AG20443 (cell line): Measurements from ENCODE around the gene PASK.
"Not testable (repeated sequence)": the region's sequence is repeated elsewhere in the genome, so short reads cannot be mapped to it uniquely, and the experiment has no call there.

Experiments used
- DNase-seq: peaks from one replicate; pipeline ENCODE4 v3.0.0; 2012; ENCODE audit warnings: low spot score, mixed read lengths

Gene PASK

DNA sequence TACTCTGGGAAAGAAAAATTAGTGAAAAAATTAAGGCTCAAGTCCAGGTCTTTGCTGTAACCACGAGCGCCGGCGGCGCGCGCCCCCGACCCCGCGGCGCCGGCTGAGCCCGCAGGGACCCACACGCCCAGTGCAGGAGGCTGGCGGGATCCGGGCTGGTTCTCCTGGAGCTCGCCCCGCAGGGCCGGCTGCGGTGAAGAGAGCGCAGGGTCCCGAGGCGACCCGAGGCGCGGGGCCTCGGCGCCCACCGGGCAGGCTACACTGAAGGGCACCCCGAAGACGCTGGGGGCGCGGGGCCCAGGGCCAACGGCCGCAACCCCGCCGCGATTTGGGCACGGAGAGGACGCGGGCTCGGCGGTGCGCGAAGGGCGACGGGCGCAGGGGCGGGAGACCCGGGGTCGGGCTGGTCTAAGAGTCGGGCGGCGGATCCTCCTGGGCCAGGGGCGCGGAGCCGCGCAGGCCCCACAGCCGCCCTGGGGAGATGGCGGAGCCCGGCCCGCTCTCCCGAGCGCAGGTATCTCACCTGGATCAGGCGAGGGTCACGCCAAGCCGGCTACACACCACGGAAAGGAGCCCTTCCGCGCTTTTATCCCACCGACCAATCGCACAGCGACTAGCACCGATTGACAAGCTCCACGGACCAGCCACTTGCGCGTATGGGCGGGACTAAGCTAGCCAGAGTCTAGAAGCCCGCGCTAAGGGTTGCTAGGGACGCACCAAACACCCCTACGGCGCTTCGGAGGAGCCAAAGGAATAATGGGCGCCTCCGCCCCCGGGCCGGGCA is at the start of gene PASK:
PASK (minus strand) TSS at position 582 of the 784 bp plus-strand sequence. CDS start 6,440 bp downstream, outside the sequence.
- peak; percentile 94 for DNase-seq

- no peak for DNase-seq
Observed at GRCh38 chr2:241198381-241199279, 49.4 kb upstream of the PASK start.

- no peak for DNase-seq
Observed at GRCh38 chr2:241197947-241198346, 48.7 kb upstream of the PASK start.

DNA sequence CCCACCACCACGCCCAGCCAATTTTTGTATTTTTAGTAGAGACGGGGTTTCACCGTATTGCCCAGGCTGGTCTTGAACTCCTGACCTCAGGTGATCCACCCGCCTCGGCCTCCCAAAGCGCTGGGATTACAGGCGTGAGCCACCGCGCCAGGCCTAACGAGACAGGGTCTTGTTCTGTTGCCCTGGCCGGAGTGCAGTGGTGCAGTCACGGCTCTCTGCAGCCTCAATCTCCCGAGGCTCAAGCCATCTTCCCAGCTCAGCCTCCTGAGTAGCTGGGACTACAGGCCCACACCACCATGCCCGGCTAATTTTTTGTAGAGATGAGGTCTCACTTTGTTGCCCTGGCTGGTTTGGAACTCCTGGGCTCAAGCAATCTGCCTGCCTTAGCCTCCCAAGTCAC is 48.0 kb upstream of the PASK start:
- not testable (repeated sequence) for DNase-seq

GRCh38 chr2:241195506-241196130 is 46.3 kb upstream of the PASK start:
- no peak for DNase-seq

- no peak for DNase-seq
Observed at GRCh38 chr2:241194811-241195210, 45.5 kb upstream of the PASK start.

DNA sequence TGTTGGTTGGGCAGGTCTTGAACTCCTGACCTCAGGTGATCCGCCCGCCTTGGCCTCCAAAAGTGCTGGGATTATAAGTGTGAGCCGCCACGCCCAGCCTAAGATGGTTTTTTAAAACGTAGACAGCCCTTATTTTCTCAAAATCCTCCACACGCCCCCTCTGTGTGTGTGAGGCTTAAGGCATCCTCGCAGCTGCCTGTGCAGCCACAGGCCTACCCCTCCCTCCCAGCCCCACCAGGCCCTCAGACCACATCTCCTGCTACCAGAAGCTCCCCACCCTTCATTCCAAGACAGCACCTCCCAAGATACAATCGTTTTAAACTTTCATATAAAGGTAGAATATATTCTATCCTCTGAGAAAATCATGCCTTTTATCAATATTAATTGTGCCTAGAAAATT is 44.0 kb upstream of the PASK start:
- no peak for DNase-seq

GRCh38 chr2:241191081-241191480 is 41.8 kb upstream of the PASK start:
- DNase-seq: no peak

DNA sequence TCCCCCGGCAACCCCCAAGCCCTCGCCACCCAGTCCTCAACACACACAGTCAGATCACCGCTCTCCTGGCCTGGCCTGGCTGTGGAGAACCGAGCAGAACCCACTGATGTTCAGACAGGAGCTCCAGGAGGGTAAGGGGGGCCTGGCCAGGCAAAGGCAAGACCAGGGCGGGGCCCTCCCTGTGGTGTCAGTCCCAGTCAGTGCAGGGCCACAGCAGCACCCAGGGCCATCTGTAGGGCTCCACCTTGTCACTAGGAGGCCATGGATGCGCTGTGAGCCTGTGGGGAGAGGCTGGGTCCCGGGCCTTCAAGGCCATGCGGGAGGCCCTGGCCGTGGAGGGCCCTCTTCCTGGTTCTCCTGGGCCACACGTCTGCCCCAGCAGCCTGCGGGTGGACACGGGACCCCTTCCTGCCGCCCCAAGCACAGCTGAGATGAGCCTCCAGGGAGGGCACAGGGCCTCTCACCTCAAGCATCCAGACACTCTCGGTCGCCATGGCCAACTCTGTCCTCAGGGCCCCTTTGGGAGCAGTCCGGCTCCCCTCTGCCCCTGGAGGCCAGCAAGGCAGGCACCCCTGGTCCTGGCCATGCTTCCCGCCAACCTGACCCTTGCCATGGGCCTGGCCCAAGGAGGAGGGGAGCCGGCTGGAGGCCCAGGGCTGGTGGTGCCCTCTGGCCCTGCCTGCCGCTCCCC is 41.2 kb upstream of the PASK start:
- DNase-seq: no peak

GRCh38 chr2:241189856-241190201 is 40.6 kb upstream of the PASK start:
- DNase-seq: no peak

DNA sequence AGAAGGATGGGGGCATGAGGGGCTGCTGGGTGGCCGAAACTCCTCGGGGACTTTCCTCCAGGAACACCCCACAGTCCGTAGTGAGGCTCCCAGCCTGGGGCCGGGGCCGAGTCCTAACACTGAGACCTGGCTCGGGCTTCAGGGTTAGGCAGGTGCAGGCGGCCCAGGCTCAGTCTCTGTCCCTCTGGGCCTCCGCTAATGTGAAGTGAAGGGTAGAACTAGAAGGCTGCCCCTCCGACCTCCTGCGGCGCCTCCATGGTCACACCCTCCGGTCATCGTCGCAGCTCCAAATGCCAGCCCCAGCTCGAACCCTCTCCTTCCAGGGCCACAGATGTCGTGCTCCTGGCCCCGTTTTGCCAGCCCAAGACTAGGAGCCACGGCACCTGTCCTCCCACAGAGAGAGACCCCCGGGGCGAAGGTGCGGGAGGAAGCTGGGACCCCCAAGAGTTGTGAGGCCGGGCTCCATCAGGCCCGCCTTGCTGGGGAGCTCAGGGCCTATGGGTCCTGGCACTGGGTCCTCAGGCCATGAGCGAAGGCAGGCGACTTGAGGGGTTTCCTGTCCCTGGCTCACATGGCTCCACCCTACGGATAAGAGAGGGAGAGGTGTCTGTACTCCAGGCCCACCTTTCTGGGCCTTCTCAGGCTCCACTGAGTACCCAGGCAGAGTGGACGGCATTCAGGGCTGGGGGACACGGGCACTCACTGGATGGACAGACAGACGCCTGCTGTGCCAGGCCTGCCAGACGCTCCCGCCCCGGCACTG is 40.0 kb upstream of the PASK start:
- no peak for DNase-seq

DNA sequence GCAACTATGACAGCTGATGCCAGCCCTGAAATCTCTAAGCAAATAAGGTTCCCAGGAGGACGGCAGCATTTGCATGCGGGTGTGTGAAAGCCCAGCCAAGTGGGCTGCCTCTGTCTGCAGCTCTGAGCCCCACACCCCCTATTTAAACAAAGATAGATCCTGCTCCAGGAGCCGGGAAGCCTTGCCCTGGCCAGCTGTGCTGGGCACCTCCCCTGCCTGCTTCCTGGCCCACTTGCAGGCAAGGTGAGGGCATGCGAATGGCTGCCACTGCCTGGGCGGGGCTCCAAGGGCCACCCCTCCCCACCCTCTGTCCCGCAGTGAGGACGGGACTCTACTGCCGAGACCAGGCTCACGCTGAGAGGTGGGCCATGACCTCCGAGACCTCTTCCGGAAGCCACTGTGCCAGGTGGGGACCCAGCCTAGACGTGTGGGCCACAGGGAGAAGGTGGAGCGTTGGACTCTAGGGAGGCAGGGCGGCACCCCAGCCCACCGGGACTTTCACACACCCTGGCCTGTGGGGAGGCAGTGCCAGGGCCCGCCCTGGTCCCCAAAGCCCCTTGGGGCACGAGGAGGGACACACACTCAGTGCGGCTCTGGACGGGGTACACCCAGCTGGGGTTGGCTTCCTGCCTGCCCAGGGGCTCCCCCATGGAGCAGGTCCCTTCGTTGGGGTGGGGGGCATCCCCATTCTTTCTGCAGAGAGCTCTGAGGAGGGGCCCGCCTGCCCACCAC is 39.3 kb upstream of the PASK start, which contains the start of gene ANO7:
ANO7 (plus strand) TSS at position 317 of the 732 bp plus-strand sequence. CDS start 1,387 bp downstream, outside the sequence.
- no peak for DNase-seq

- DNase-seq: no peak
Observed at GRCh38 chr2:241187918-241188234, 38.6 kb upstream of the PASK start.

DNA sequence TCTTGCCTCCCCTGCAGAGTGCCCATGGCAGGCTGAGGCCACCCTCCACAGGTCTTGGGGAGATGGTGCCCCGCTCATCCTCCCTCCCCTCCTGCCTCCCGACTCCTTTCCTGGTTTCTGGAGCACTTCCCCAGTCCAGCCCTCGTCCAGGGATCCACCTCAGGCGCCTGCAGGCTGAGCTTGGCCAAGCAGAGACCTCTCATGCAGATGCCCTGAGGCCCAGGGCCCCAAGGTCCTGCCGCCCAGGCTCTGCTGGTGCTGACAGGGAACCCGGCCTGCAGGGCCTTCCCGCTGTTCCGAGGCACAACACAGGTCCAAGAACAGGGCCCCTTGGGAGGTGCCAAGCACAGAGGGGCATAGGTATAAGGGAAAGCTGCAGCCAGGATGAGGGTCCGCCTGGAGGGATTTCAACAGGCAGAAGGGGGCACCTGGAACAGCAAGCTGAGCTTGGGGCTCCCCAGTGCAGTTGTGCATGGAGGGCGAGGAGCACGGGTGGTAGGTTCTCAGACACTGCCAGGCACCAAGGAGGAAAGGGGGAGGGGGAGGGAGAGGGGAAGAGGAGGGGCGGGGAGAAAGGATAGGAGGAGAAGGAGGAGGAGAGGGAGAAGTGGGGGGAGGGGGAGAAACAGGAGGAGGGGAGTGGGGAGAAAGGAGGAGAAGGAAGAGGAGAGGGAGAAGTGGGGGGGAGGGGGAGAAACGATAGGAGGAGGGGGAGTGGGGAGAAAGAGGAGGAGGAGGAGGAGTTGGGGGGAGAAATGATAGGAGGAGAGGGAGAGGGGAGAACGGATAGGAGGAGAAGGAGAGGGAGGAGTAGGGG is 38.0 kb upstream of the PASK start:
- DNase-seq: no peak

DNA sequence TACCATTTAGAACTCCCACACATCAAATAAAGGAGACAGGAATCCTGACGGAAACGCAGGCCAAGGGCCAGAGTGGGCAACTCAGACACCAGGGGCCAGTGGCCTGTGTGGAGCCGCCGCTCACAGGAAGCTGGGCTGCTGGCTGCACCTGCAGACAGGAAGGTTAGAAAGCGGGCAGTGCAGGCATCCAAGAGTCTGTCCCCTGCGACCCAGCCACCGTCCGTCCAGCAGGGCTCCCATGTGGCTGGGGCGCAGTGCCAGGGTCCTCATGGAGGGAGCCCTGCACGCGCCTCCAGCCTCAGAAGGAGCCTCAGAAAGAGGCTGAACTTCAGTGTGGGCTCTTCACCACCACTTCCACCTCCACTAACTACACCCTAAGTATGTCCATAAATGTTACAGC is 36.7 kb upstream of the PASK start:
- no peak for DNase-seq

DNA sequence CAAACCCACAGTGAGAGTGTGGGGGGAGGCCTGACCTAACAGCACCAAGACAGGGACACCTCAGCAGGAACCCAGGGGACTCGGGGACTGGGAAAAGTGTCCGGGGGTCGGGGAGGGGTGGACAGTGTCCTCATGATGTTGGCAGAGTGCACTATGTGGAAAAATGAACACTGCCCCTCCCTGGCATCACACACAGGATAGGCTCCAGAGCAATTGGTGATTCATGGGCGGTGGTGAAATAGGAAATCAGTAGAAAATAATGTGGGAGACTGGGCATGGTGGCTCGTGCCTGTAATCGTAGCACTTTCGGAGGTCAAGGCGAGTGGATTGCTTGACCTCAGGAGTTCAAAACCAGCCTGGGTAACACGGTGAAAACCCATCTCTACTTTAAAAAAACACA is 35.6 kb upstream of the PASK start:
- DNase-seq: no peak

DNA sequence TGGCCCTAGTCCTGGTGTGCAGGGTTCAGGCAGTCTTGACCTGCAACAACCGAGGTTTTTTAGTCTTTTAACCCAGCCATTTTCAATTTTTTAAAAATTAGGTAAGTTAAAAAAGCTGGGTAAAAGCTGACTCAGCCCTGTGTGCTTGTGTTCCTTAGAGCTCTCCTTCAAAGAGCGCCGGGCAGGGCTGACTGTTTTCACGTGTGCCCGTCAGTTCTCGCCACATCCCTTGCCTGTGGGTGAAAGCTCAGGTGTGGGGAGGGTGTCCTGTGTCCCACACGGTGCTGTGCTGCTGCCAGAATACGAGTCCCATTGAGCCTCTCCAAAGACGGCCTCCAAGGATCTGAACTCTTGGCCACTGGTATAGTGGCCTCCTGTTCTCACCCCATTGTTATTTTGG is 33.9 kb upstream of the PASK start:
- no peak for DNase-seq

DNA sequence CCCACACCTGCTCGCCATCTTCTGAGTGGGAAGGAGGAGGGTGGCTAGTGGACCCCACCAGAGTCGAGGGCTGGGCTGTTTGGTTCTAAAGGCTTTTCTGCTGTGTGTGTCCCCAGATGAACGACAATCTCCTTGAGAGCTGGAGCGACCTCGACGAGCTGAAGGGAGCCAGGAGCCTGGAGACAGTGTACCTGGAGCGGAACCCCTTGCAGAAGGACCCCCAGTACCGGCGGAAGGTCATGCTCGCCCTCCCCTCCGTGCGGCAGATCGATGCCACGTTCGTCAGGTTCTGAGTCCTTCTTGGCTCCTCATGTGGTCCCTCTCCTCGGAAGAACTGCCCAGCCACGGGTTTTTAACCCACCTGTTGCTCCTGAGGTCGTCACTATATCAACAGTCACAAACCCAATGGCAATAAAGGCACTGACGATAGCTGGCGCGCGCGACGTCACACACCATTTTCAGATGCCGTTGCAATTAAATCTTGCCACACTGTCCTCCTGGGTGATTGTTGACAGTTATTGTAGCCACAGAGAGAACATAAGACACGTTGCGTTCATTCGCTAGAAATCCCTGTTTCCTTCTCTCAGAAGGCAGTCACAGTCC is 33.4 kb upstream of the PASK start:
- DNase-seq: no peak

DNA sequence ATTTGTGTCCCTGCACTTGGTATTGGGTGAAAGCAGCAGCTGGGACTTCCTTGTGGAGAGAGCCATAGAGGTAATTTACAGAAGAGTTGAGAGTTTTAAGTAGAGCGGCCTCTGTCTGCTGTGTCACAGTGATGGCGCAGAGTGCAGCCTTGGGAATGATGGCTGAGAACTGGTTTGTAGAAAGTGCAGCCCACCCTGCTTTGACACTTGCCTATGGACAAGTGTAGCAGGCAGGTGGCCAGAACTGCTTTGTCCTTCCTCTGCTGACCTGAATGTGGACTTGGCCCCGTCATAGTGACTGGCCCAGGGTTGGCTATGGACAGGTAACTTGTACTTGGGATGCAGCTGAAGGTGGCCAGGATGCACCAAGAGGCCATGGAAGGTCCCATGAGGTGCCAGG is 32.9 kb upstream of the PASK start:
- DNase-seq: no peak
